SH-SY5Y (cell line): ENCODE measurements around the gene SPINT3.

ENCODE experiments used
- GATA2 ChIP-seq: IDR thresholded peaks from 2 replicates; pipeline ENCODE4 v1.6.1; 2011; ENCODE audit warnings: mild to moderate bottlenecking, low read depth, low read length
- GATA3 ChIP-seq: IDR thresholded peaks from 2 replicates; pipeline ENCODE4 v1.6.1; 2011; ENCODE audit warnings: low read depth, mild to moderate bottlenecking, low read length, moderate library complexity

Gene SPINT3

DNA sequence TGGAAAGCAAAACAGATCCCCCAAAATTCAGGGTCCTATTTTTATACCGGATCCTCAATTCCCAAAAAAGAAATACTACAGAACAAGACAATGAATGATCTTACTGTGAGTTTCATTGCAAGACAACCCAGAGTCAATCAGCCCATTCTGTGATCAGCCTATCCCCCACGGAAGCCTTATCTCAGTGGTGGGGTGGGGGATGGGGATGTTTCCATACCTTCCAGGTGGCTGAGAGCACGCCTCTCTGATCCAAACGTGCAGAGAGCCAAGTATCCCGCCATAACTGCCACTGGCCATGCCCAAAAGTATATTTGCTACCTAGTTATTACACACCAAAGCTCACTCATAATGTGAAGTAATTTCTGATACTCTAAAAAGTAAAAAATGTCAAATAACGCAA lies 30.7 kb downstream of the SPINT3 start:
- no peak for TF ChIP-seq GATA2

DNA sequence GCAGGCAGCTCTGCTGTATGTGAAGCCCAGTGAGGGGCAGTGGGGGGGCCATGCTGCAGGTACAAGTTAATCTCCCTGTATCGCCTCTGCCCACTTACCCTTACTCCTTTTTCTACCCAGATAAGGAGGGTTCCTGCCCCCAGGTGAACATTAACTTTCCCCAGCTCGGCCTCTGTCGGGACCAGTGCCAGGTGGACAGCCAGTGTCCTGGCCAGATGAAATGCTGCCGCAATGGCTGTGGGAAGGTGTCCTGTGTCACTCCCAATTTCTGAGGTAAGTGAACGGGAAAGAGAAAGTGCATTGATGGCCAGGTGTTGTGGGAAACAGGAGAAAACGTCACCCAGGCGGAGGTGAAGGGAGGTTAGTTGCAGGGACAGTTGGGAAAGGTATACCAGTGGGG lies 35.6 kb downstream of the SPINT3 start:
- TF ChIP-seq GATA3, result no peak
- no peak for TF ChIP-seq GATA2

DNA sequence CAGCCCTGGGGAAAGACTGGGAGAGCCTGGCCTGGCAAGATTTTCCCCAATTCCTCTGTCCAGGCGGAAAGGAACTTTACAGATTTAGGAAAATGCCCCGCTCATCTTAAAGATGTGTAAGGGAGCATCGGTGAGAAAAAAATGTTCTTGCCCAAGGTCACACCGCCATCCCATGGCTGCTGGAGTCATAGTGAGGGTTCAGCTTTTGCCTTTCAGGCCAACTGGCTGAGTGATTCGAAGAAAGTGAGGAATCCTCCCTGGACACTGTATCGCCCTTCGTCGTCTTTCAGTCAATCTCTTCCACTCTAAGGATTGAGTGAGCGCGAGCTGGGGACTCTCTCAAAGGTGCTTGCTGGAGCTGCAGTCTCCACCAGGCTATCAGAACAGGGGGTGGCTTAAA lies 44.5 kb downstream of the SPINT3 start:
- no peak for TF ChIP-seq GATA3
- no peak for TF ChIP-seq GATA2

DNA sequence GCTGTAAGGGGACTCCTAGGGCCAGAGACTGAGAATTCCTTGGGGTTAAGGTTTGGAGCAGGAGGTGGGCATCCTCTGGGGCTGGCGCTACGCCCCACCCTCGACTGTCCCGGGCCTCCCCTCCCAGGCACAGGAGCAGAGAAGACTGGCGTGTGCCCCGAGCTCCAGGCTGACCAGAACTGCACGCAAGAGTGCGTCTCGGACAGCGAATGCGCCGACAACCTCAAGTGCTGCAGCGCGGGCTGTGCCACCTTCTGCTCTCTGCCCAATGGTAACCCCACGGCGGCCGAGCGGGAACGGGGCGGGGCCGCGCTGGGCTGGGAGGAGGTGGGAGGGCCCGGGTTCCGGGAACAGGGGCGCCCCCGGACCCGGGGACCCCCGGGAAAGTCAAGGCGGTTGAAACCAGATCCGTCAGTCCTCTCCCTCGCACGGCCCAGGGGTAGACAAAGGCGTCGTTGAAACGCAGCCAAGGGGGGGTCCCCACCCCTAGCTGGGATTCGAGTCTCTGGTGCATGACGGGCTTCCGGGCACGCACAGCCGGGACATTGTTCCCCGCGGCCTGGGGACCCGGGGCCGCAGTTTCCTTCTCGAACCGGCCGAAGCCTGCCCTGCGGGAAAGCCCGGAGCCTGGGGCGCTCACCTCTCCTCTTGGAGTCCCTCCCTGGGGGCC lies 45.0 kb downstream of the SPINT3 start:
- TF ChIP-seq GATA2 (no peak), GATA3 (no peak)

DNA sequence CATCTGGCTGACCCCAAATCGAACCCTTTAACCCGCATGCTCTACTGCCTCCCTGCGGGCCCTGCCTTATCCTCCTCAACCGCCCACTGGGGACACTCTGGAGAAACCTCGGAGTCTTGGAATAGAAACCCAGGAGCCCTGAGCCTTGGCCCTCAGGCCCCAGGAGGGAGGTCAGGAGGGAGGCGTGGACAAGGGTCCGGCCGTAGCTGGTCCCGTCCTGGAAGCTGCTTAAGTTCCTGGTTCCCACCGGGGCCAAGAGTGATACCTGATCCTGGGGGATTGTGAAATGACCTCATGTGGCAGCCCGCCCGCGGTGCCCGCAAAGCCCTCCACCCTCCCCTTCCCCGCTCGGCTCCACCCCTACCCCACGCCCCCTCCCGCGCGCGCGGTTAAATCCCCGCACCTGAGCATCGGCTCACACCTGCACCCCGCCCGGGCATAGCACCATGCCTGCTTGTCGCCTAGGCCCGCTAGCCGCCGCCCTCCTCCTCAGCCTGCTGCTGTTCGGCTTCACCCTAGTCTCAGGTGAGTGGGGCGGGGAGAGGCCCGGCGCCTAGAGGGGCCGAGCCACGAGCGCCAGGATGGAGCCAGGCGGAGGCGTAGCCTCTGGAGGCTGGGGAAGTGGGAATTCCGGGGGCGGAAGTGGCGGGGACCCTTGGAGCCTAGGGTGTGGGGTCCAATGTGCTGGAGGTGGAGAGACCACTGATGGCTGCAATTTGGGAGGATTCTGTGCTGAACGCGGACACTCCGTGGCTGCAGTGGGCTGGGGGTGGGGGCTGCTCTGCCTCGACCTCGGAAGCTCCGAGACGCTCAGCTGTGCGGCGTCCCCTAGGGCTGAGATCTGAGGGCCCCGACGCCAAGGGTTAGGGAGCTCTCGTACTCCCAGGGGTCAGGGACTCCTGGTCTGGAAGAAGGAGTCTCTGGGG lies 45.8 kb downstream of the SPINT3 start, which contains the start of gene WFDC2:
Gene WFDC2, plus strand, starts transcription at position 418 of the 926 bp plus-strand sequence. Its CDS starts 29 bp downstream, at position 447.
- TF ChIP-seq GATA2 (no peak), GATA3 (no peak)

DNA sequence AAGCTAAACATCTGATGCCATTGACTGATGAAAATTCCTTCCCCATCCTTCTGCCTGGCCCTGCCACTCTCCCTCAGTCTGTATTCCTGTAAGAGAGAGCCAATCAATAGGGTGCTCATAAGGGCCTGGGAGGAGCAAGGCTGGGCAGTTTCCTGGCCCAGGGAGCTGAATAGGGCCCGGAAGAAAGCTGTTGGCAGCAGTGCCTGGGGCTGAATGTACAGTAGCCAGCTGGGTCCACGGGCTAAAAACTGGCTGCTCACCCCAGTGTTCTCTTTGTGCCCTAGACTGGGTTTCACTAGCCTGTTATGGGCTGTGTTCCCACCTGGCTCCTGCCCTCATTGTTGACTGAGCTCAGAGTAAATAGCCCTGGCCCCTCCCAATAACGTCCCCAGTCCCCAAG lies 47.6 kb downstream of the SPINT3 start:
- no peak for TF ChIP-seq GATA2
- no peak for TF ChIP-seq GATA3

DNA sequence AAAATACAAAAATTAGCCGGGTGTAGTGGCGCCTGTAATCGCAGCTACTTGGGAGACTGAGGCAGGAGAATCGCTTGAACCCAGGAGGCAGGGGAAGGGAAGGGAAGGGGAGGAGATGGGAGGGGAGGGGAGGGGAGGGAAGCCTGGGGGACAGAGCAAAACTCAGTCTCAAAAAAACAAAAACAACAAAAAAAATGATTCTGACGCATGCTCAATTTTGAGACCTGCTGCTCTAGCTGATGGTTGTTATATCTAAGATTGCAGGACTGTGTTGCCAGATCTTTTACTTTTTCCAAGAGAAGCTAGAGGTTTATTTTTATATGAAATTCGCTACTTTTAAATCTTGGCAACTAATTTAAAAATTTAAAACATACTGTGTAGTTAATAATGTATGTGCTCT lies 48.2 kb downstream of the SPINT3 start:
- no peak for TF ChIP-seq GATA2
- TF ChIP-seq GATA3, result no peak

DNA sequence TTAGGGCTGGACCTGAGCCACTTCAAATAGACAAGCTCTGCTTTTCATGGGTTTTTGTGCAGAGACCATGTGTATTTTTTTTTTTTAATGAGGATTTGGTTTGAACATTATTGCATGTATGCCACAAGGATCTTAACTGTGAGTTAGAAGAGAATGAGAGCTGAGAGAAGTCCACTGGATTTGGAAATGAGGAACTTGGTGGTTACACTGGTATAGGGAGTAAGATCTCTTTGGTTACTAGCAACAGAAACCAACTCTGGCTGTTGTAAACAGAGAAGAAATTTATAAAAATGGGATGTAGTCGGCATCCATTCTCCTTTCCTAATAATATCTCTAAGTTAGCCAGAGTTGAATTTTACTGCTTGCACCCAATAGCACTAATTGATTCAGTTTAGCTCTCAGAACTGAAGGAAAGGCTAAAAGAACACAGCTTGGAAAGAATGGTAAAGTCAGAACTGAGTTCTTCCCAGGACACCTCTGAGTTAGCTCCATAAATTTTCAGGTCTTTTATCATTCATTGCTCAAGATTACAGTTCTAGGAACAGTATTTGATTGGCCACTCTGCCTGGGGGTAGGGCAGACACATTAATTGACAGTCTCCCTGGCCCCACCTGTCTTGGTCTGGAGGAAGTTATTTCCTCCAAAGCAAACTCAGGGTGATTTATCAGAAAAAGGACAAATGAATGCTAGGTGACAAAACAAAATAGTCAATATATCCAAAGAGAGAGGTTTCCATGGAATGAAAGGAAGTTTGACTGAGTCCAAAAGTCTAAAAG lies 49.7 kb downstream of the SPINT3 start:
- TF ChIP-seq GATA2 (no peak), GATA3 (no peak)

DNA sequence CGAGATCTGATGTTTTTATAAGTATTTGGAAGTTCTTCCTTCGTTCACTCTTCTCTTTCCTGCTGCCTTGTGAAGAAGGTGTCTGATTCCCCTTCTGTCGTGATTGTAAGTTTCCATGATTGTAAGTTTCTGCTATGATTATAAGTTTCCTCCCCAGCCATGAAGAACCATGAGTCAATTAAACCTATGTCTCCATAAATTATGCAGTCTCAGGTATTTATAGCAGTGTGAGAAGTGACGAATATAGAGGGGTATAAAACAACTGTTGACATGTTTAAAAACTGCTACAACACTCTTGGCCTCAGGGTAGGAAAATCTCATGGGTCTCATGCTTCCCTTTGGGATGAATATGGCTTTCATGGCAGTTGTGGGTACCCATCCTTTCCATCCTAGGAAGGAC lies 51.7 kb downstream of the SPINT3 start:
- TF ChIP-seq GATA2 (no peak), GATA3 (no peak)

DNA sequence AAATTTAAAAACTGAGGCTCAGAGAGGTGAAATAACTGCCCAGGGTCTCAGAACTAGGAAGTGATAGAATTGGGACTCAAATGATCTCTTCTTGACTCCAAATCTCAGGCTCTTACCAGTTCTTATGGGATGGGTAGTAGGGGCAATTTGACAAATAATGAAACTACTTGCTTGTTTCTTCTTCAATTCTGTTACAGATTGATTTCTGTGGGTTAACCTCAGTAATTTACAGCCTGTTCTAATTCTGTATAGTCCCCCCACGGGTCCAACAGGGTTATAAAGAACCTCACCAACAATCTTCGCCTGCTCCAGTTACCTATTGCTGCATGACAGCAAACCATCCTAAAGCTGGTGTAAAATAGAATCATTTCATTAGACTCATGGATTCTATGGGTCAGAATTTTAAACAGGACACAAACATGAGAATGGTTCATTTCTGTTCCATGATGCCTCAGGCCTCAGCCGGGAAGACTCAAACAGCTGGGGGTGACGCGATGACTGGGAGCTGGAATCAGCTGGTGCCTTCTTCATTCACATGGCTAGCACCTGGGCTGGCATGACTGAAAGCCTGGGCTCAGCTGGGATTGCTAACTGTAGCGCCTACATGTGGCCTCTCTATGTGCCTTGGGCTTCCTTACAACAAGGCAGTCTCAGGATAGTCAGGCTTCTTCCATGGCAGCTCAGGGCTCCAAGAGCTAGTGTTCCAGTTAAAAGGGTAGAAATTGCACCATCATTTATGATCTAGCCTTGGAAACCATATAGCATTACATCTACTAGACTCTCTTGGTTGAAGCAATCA lies 52.5 kb downstream of the SPINT3 start:
- TF ChIP-seq GATA3, result no peak
- TF ChIP-seq GATA2, result no peak
